Activated naive CD8-positive, alpha-beta T cell treated with anti-CD3 and anti-CD28 coated beads, Interleukin-2, amount 50 U/mL, for 24 hours (primary cell): ENCODE data around the gene ACAP2.
"Not testable (repeated sequence)": the region's sequence is repeated elsewhere in the genome, so short reads cannot be mapped to it uniquely, and the experiment has no call there.

Experiments
- ATAC-seq: fragments of 150-1000 bp; cut with Tn5 transposase; one replicate; pipeline ENCODE4 v1.10.0; 2021
- DNase-seq: peaks from one replicate; pipeline ENCODE4 v3.0.0; 2021
- H3K27ac Mint-ChIP-seq: one replicate; pipeline ENCODE4 v1.8.0; 2021; ENCODE audit warnings: mild to moderate bottlenecking, mixed read lengths
- H3K27me3 Mint-ChIP-seq: one replicate; pipeline ENCODE4 v1.8.0; 2021; ENCODE audit warnings: mixed read lengths
- H3K36me3 Mint-ChIP-seq: one replicate; pipeline ENCODE4 v1.8.0; 2021; ENCODE audit warnings: low read depth, mixed read lengths
- H3K4me1 Mint-ChIP-seq: one replicate; pipeline ENCODE4 v1.8.0; 2021; ENCODE audit warnings: mixed read lengths
- H3K4me3 Mint-ChIP-seq: one replicate; pipeline ENCODE4 v1.8.0; 2021; ENCODE audit warnings: mild to moderate bottlenecking, moderate library complexity, mixed read lengths
- H3K9me3 Mint-ChIP-seq: one replicate; pipeline ENCODE4 v1.8.0; 2021; ENCODE audit warnings: mixed read lengths

Gene ACAP2

GRCh38 chr3:195386739-195387138 lies 56.1 kb downstream of the ACAP2 start:
- H3K4me1 Mint-ChIP-seq = peaks cover 18% of the 10 kb centered on the region
- no peak overlapping the region for H3K27ac Mint-ChIP-seq

GRCh38 chr3:195385526-195385925 lies 57.3 kb downstream of the ACAP2 start:
- Mint-ChIP-seq H3K27me3 (no peaks in the 10 kb centered on the region), H3K4me3 (no peak overlapping the region), H3K36me3 (peaks cover 11% of the 10 kb centered on the region), H3K4me1 (peaks cover 20% of the 10 kb centered on the region), H3K9me3 (no peaks in the 10 kb centered on the region), H3K27ac (no peak overlapping the region)
- DNase-seq = no peak
- ATAC-seq = no peak

More at GRCh38 chr3:195386739-195387138, 56.1 kb downstream of the ACAP2 start:
- DNase-seq (no peak), ATAC-seq (no peak)
- Mint-ChIP-seq H3K36me3 (peaks cover 7% of the 10 kb centered on the region), H3K4me3 (no peak overlapping the region), H3K9me3 (no peaks in the 10 kb centered on the region), H3K27me3 (no peaks in the 10 kb centered on the region)

- ATAC-seq = no peak
- H3K9me3 Mint-ChIP-seq = no peaks in the 10 kb centered on the region
- no peak for DNase-seq
- no peak overlapping the region for H3K4me3 Mint-ChIP-seq
- no peak overlapping the region for H3K27ac Mint-ChIP-seq
- H3K4me1 Mint-ChIP-seq = peaks cover 20% of the 10 kb centered on the region
- no peaks in the 10 kb centered on the region for H3K27me3 Mint-ChIP-seq
- H3K36me3 Mint-ChIP-seq = peaks cover 13% of the 10 kb centered on the region
Observed at GRCh38 chr3:195384952-195385351, 57.9 kb downstream of the ACAP2 start.

DNA sequence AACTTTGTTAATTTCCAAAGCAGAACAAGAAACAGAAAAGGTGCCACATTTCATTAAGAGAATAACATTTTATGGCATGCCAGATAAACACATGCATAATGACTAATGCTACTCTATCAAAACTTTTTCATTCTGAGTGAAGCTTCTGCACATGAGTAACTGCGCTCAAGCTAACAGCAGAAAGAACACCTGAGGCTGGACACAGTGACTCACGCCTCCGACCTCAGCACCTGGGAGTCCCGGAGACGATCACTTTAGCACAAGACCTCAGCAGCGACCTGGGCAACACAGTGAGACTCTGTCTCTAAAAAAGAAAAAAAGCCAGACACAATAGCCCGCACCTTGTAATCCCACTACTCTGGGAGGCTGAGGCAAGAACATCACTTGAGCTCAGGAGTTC lies 70.6 kb downstream of the ACAP2 start:
- H3K27me3 Mint-ChIP-seq = no peaks in the 10 kb centered on the region
- H3K9me3 Mint-ChIP-seq = no peaks in the 10 kb centered on the region
- peaks cover 22% of the 10 kb centered on the region for H3K36me3 Mint-ChIP-seq
- peaks cover 4% of the 10 kb centered on the region for H3K4me1 Mint-ChIP-seq
- DNase-seq = no peak
- no peak overlapping the region for H3K4me3 Mint-ChIP-seq
- no peak overlapping the region for H3K27ac Mint-ChIP-seq
- ATAC-seq = no peak

DNA sequence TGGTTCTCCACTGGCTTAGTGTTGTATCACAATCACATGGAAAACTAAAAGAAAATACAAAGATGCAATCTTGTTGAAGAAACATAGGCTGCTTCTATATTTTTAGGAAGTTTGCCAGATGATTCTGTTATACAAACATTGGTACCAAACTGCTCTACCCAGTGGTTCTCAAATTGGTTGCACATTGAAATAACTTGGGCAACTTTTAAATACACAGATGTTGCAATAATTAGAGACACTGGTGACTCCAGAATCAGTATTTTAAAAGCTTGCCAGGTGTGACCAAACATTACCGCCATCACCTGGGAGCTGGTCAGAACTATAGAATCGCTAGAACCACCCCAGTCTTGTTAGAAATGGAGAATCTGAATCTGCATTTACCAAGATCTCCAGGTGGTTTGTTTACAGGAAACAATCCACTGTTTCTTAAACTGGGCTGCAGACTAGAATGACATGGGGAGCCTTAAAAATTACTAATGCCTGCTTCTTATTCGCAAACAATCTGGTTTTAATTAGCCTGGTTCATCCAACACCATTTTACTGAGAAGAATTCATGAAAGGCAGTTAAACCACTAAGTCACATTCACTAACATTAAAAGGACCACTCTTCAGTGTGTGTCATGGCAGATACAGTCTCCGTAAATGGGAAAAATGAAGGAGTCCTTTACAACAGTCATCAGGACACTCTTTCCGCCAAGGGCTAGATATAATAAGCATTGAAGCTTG lies 76.5 kb downstream of the ACAP2 start:
- ATAC-seq (no peak), DNase-seq (no peak)
- H3K4me3 Mint-ChIP-seq = no peak overlapping the region

GRCh38 chr3:195365371-195365770 lies 77.4 kb downstream of the ACAP2 start:
- Mint-ChIP-seq H3K27ac (no peak overlapping the region), H3K27me3 (no peaks in the 10 kb centered on the region), H3K9me3 (no peaks in the 10 kb centered on the region), H3K36me3 (peaks cover 17% of the 10 kb centered on the region), H3K4me1 (peaks cover 12% of the 10 kb centered on the region), H3K4me3 (no peak overlapping the region)
- DNase-seq = no peak
- no peak for ATAC-seq

More for the DNA sequence above, 76.5 kb downstream of the ACAP2 start:
- Mint-ChIP-seq H3K36me3 (peaks cover 24% of the 10 kb centered on the region), H3K27ac (no peak overlapping the region), H3K4me1 (peaks cover 8% of the 10 kb centered on the region), H3K9me3 (no peaks in the 10 kb centered on the region), H3K27me3 (no peaks in the 10 kb centered on the region)

GRCh38 chr3:195357797-195358196 lies 85.0 kb downstream of the ACAP2 start:
- peaks cover 28% of the 10 kb centered on the region for H3K4me1 Mint-ChIP-seq
- not testable (repeated sequence) for H3K9me3 Mint-ChIP-seq, H3K27ac Mint-ChIP-seq, H3K27me3 Mint-ChIP-seq, DNase-seq, ATAC-seq, H3K4me3 Mint-ChIP-seq
- H3K36me3 Mint-ChIP-seq = peaks cover 26% of the 10 kb centered on the region

DNA sequence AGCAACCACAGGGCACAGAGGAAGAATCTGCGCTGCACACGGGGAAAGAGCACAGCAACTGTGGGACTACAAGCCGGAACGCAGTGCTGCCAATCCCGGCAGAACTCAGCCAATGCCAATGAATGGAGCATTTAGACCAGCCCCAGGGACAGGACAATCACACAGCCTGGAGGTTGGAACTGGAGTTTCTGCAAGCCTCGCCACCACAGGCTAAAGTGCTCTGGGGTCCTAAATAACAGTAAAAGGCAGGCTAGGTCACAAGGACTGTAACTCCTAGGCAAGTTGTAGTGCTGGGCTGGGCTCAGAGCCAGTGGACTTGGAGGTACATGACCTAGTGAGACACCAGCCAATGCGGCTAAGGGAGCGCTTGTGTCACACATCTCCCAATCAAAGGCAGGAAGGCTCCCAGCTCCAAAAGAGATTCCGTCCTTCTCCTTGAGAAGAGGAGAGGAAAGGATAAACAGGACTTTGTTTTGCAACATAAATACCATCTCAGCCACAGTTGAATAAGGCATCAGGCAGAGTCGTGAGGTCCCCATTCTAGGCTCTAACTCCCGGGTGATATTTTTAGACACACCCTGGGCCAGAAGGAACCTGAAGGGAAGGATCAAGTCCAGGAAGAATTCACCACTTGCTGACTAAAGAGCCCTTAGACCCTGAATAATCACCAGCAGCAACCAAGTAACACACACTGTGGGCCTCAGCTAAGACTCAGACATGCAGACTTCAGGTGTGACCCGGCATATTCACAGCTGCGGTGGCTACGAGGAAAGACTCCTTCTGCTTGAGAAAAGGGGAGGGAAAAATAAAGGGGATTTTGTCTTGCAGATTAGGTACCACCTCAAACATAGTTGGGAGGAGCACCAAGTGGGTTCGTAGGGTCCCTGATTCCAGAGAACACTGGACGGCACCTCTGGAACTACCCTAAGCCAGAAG lies 86.4 kb downstream of the ACAP2 start:
- no peak overlapping the region for H3K27ac Mint-ChIP-seq
- peaks cover 21% of the 10 kb centered on the region for H3K4me1 Mint-ChIP-seq
- no peaks in the 10 kb centered on the region for H3K27me3 Mint-ChIP-seq
- H3K36me3 Mint-ChIP-seq = peaks cover 22% of the 10 kb centered on the region
- peaks cover 4% of the 10 kb centered on the region for H3K9me3 Mint-ChIP-seq
- no peak for DNase-seq
- no peak overlapping the region for H3K4me3 Mint-ChIP-seq
- no peak for ATAC-seq

DNA sequence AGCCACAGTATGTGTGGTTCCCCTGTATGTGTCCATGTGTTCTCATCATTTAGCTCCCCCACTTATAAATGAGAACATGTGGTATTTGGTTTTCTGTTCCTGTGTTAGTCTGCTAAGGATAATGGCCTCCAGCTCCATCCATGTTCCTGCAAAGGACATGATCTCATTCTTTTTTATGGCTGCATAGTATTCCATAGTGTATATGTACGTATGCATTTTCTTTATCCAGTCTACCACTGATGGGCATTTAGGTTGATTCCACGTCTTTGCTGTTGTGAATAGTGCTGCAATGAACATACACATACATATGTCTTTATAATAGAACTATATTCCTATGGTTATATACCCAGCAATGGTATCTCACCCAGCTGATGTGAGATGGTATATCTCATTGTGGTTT lies 88.8 kb downstream of the ACAP2 start:
- H3K27ac Mint-ChIP-seq, ATAC-seq, H3K27me3 Mint-ChIP-seq, DNase-seq, H3K9me3 Mint-ChIP-seq, H3K4me3 Mint-ChIP-seq, H3K4me1 Mint-ChIP-seq: not testable (repeated sequence)
- peaks cover 25% of the 10 kb centered on the region for H3K36me3 Mint-ChIP-seq

DNA sequence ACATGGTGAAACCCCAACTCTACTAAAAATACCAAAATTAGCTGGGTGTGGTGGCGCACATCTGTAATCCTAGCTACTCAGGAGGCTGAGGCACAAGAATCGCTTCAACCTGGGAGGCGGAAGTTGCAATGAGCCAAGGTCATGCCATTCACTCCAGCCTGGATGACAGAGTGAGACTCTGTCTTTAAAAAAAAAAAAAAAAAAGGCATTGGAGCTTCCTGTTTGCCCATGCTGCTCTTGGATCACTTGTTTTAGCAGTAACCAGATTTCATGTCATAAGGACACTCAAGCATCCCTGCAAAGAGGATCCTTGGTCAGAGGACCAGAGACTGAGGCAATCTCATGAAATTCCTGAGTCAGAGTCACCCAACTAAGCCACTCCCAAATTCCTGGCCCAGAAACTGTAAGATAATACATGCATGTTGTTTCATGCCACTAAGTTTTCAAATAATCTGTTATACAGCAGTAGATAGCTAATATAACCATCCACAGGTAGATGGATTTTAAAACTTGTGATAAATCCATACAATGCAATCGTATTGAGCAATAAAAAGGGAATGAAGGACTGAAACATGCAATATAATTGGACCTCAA lies 89.8 kb downstream of the ACAP2 start:
- Mint-ChIP-seq H3K27me3 (no peaks in the 10 kb centered on the region), H3K9me3 (peaks cover 4% of the 10 kb centered on the region), H3K4me3 (no peak overlapping the region), H3K27ac (no peak overlapping the region), H3K36me3 (peaks cover 31% of the 10 kb centered on the region), H3K4me1 (peaks cover 3% of the 10 kb centered on the region)
- no peak for ATAC-seq
- DNase-seq = no peak

GRCh38 chr3:195348426-195349115 lies 94.2 kb downstream of the ACAP2 start:
- H3K36me3 Mint-ChIP-seq = peaks cover 12% of the 10 kb centered on the region
- ATAC-seq (no peak), DNase-seq (no peak)
- H3K4me1 Mint-ChIP-seq = no peaks in the 10 kb centered on the region
- no peaks in the 10 kb centered on the region for H3K27me3 Mint-ChIP-seq
- no peaks in the 10 kb centered on the region for H3K9me3 Mint-ChIP-seq
- H3K4me3 Mint-ChIP-seq = no peak overlapping the region
- H3K27ac Mint-ChIP-seq = no peak overlapping the region

GRCh38 chr3:195337747-195338146 lies 105.1 kb downstream of the ACAP2 start:
- Mint-ChIP-seq H3K27me3 (no peaks in the 10 kb centered on the region), H3K27ac (no peak overlapping the region), H3K4me1 (no peaks in the 10 kb centered on the region), H3K9me3 (no peaks in the 10 kb centered on the region), H3K36me3 (peaks cover 16% of the 10 kb centered on the region), H3K4me3 (no peak overlapping the region)
- no peak for DNase-seq
- ATAC-seq = no peak

- Mint-ChIP-seq H3K4me3 (no peak overlapping the region), H3K4me1 (no peaks in the 10 kb centered on the region), H3K27me3 (no peaks in the 10 kb centered on the region), H3K9me3 (no peaks in the 10 kb centered on the region), H3K27ac (no peak overlapping the region), H3K36me3 (peaks cover 16% of the 10 kb centered on the region)
- no peak for DNase-seq
- ATAC-seq = no peak
Observed at GRCh38 chr3:195334967-195335366, 107.9 kb downstream of the ACAP2 start.

DNA sequence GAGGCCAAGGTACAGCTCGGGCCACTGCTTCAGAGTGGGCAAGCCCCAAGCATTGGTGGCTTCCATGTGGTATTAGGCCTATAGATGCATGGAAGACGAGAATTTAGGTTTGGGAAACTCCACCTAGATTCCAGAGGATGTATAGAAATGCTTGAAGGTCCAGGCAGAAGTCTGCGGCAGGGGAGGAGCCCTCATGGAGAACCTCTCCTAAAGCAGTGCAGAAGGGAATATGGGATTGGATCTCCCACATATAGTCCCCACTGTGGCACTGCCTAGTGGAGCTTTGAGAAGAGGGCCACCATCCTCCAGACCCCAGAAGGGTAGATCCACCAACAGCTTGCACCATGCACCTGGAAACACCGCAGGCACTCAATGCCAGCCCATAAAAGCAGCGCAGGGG lies 123.8 kb downstream of the ACAP2 start:
- no peak for ATAC-seq
- Mint-ChIP-seq H3K27ac (no peak overlapping the region), H3K36me3 (peaks cover 43% of the 10 kb centered on the region)

More for the DNA sequence above, 123.8 kb downstream of the ACAP2 start:
- DNase-seq = no peak
- Mint-ChIP-seq H3K4me3 (no peak overlapping the region), H3K4me1 (peaks cover 13% of the 10 kb centered on the region), H3K27me3 (no peaks in the 10 kb centered on the region), H3K9me3 (peaks cover 11% of the 10 kb centered on the region)
